CD4-positive, alpha-beta T cell (primary cell): Measurements from ENCODE around the gene SYTL2. TPM values are rescaled to one million over a fixed set of nuclear protein-coding genes. Genes with fewer than 3 reads are reported as not detected.
"Not testable (repeated sequence)": the region's sequence is repeated elsewhere in the genome, so short reads cannot be mapped to it uniquely, and the experiment has no call there.

Experiments
- ATAC-seq: fragments of 200-7000 bp; cut with Tn5 transposase; one replicate; pipeline ENCODE4 v1.10.0; 2022; ENCODE audit warnings: mild to moderate bottlenecking; ENCODE audit not compliant: poor library complexity
- CTCF ChIA-PET: fragments of 350-600 bp; sonication (Branson Sonifier 250); formaldehyde crosslinking; loops from one replicate; lab custom pipeline; 2021; ENCODE audit warnings: antibody characterized with exemption, inconsistent platforms; lab: Charles Lee
- POLR2A ChIA-PET: fragments of 350-600 bp; sonication (Branson Sonifier 250); formaldehyde crosslinking; loops from one replicate; lab custom pipeline; 2021; ENCODE audit warnings: antibody characterized with exemption, inconsistent platforms; lab: Charles Lee
- DNase-seq, 14 experiments: peaks; one replicate each; pipeline ENCODE4 v3.0.0-alpha.2; 2013 to 2020; ENCODE audit warnings: mixed read lengths in 2 of 14
- H3K27ac ChIP-seq, 2 donors: one replicate each; pipeline versions ENCODE4 v1.5.1 to v1.7.0; 2013; ENCODE audit warnings: low read length in 2 of 2, low read depth in 1 of 2, mild to moderate bottlenecking in 1 of 2
- H3K27me3 ChIP-seq, 2 experiments: 1 replicate in 1 of 2; 2 replicates in 1 of 2; pipeline versions ENCODE4 v1.6.1 to v1.7.0; 2013; ENCODE audit warnings: low read length in 2 of 2, control low read depth in 1 of 2, mild to moderate bottlenecking in 1 of 2, moderate library complexity in 1 of 2; ENCODE audit not compliant: insufficient read depth in 2 of 2, control insufficient read depth in 1 of 2
- H3K36me3 ChIP-seq: one replicate; pipeline ENCODE4 v1.6.1; 2013; ENCODE audit warnings: low read length, control low read depth; ENCODE audit not compliant: insufficient read depth
- H3K4me1 ChIP-seq: one replicate; pipeline ENCODE4 v1.6.1; 2013; ENCODE audit warnings: low read length, control low read depth; ENCODE audit not compliant: insufficient read depth
- H3K4me3 ChIP-seq: one replicate; pipeline ENCODE4 v1.5.1; 2013; ENCODE audit warnings: mild to moderate bottlenecking, low read length, moderate library complexity
- H3K9me3 ChIP-seq, 2 experiments: 1 replicate in 1 of 2; 2 replicates in 1 of 2; pipeline versions ENCODE4 v1.6.1 to v1.7.0; 2013; ENCODE audit warnings: low read length in 2 of 2, mild to moderate bottlenecking in 2 of 2, control low read depth in 1 of 2, moderate library complexity in 1 of 2; ENCODE audit not compliant: control insufficient read depth in 1 of 2, insufficient read depth in 1 of 2
- H3K27ac Mint-ChIP-seq: one replicate; pipeline ENCODE4 v1.8.0; 2020; ENCODE audit warnings: mixed read lengths
- H3K27me3 Mint-ChIP-seq: one replicate; pipeline ENCODE4 v1.8.0; 2021; ENCODE audit warnings: mixed read lengths
- H3K36me3 Mint-ChIP-seq: one replicate; pipeline ENCODE4 v1.8.0; 2021; ENCODE audit warnings: low read depth, mixed read lengths
- H3K4me1 Mint-ChIP-seq: one replicate; pipeline ENCODE4 v1.8.0; 2021; ENCODE audit warnings: low read depth, mixed read lengths
- H3K4me3 Mint-ChIP-seq: one replicate; pipeline ENCODE4 v1.8.0; 2020; ENCODE audit warnings: mild to moderate bottlenecking, mixed read lengths
- H3K9me3 Mint-ChIP-seq: one replicate; pipeline ENCODE4 v1.8.0; 2020; ENCODE audit warnings: mixed read lengths
- CTCF ChIP-seq: fragments of 200-600 bp; IDR thresholded peaks from one replicate; pipeline ENCODE4 v1.8.0; 2022; ENCODE audit warnings: antibody characterized with exemption, mild to moderate bottlenecking
- intact Hi-C, 2 experiments: fragments of 100-400 bp; cut with DNase I in 1 of 2; cut with micrococcal nuclease in 1 of 2; formaldehyde crosslinking; loops; one replicate each; pipeline versions ENCODE4 v1.15.1 to v1.9.0; 2023 to 2025; cut with DNase I, micrococcal nuclease
- total RNA-seq, 174 experiments: library from RNA in 2 of 174; stranded (reverse) in 2 of 174; gene quantifications; one replicate each; pipeline ENCODE4 v1.2.3 and lab custom pipeline; 2021 to 2026

The SYTL2 gene
- total RNA-seq, 2 experiments from 2014 or later, result 35.4 to 36.7 TPM

DNA sequence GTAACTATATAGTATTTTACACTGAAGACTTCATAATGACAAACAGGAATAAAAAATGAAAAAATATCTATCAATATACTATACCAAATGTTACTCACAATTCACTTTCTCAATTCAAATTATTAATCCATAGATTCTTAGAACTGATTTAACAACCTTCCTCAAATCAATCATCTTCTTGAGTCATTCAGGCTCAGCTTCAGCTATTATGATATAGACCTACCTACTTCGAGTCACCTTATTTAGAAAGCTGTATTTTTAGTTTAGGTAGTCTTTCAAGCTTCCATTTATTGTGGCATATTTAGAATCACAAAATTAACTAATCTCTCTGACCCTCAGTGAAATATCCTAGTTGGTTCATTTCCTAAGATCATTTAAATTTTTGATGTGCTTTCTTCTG, 154.2 kb downstream of the SYTL2 start:
- H3K9me3 ChIP-seq, result no peaks in the 10 kb centered on the region
- Mint-ChIP-seq H3K4me3 (no peak overlapping the region), H3K27ac (no peak overlapping the region), H3K27me3 (no peaks in the 10 kb centered on the region), H3K4me1 (peaks cover 76% of the 10 kb centered on the region), H3K9me3 (no peaks in the 10 kb centered on the region), H3K36me3 (peaks cover 86% of the 10 kb centered on the region)
- POLR2A ChIA-PET, result interaction anchor here (9.3 kb wide), 1 partner anchor 6 kb away, joined by 136 read pairs; the partner anchor contains the start of gene TMEM126A
- DNase-seq (no peak), ATAC-seq (no peak)
- TF ChIP-seq CTCF, result no peak
- no peaks in the 10 kb centered on the region for H3K27me3 ChIP-seq
- peaks cover 74% of the 10 kb centered on the region for H3K36me3 ChIP-seq
- no peak overlapping the region for H3K27ac ChIP-seq
- no peak overlapping the region for H3K4me3 ChIP-seq
- H3K4me1 ChIP-seq, result no peaks in the 10 kb centered on the region
- intact Hi-C loops, result no loop called here
- CTCF ChIA-PET, result interaction anchor here (1.6 kb wide), 1 partner anchor 198 kb away, joined by 3 read pairs; no protein-coding TSS in a partner anchor

- H3K9me3 ChIP-seq, CTCF ChIA-PET, ATAC-seq, H3K4me3 ChIP-seq, H3K27me3 ChIP-seq, H3K27ac ChIP-seq, intact Hi-C loops, H3K27ac Mint-ChIP-seq, DNase-seq, H3K4me3 Mint-ChIP-seq, H3K4me1 ChIP-seq, H3K9me3 Mint-ChIP-seq, H3K27me3 Mint-ChIP-seq: not testable (repeated sequence)
- POLR2A ChIA-PET, result interaction anchor here (0.9 to 8.8 kb wide), 2 partner anchors 7 to 26 kb away, joined by 4 to 136 read pairs; partner anchors contain the start of genes CREBZF and TMEM126B
- peaks cover 72% of the 10 kb centered on the region for H3K36me3 Mint-ChIP-seq
- peaks cover 65% of the 10 kb centered on the region for H3K4me1 Mint-ChIP-seq
- peaks cover 65% of the 10 kb centered on the region for H3K36me3 ChIP-seq
Measured at GRCh38 chr11:85654343-85654742, 156.6 kb downstream of the SYTL2 start.

GRCh38 chr11:85652786-85653447, 158.0 kb downstream of the SYTL2 start:
- peaks cover 61% of the 10 kb centered on the region for H3K36me3 Mint-ChIP-seq
- CTCF ChIA-PET, result no interaction called here
- no peak overlapping the region for H3K27ac ChIP-seq
- H3K4me3 Mint-ChIP-seq, result no peak overlapping the region
- no peak for ATAC-seq
- H3K27ac Mint-ChIP-seq, result no peak overlapping the region
- no peaks in the 10 kb centered on the region for H3K9me3 ChIP-seq
- no peak overlapping the region for H3K4me3 ChIP-seq
- POLR2A ChIA-PET, result interaction anchor here (0.6 to 8.8 kb wide), 4 partner anchors 8 to 202 kb away, joined by 3 to 136 read pairs (median 4); partner anchors contain the start of genes CCDC83, CREBZF and TMEM126B
- peaks cover 64% of the 10 kb centered on the region for H3K4me1 Mint-ChIP-seq
- intact Hi-C loops, result no loop called here
- H3K4me1 ChIP-seq, result peaks cover 11% of the 10 kb centered on the region
- no peak for DNase-seq
- no peaks in the 10 kb centered on the region for H3K9me3 Mint-ChIP-seq
- no peaks in the 10 kb centered on the region for H3K27me3 ChIP-seq
- H3K36me3 ChIP-seq, result peaks cover 54% of the 10 kb centered on the region
- no peaks in the 10 kb centered on the region for H3K27me3 Mint-ChIP-seq
- no peak for TF ChIP-seq CTCF
